Smooth muscle cell (in vitro differentiated cells): ENCODE data around the gene NME9. TPM values are rescaled to one million over a fixed set of nuclear protein-coding genes. Genes with fewer than 3 reads are reported as not detected.
A peak's percentile ranks its signal among the peaks of the same experiment; 100 is the strongest.

Source experiments
- DNase-seq: peaks from one replicate; lab custom pipeline; 2025; ENCODE audit not compliant: unreplicated experiment; lab: John Stamatoyannopoulos, UW
- H2AFZ ChIP-seq: fragments of 200-600 bp; sonication (generic); 2 replicates; pipeline ENCODE4 v1.6.0; 2016; ENCODE audit warnings: antibody characterized with exemption, low read depth, mild to moderate bottlenecking
- H3F3A ChIP-seq: fragments of 200-600 bp; sonication (generic); 2 replicates; pipeline ENCODE4 v1.6.0; 2017; ENCODE audit warnings: antibody characterized with exemption, low read depth
- H3K27ac ChIP-seq: fragments of 200-600 bp; sonication (generic); 2 replicates; pipeline ENCODE4 v1.5.1; 2016; ENCODE audit warnings: low read depth, mild to moderate bottlenecking
- H3K27me3 ChIP-seq: fragments of 200-600 bp; sonication (generic); 2 replicates; pipeline ENCODE4 v1.6.1; 2016; ENCODE audit warnings: low read depth, mild to moderate bottlenecking
- H3K36me3 ChIP-seq: fragments of 200-600 bp; sonication (generic); 2 replicates; pipeline ENCODE4 v1.5.1; 2016; ENCODE audit warnings: low read depth
- H3K4me1 ChIP-seq: fragments of 200-600 bp; sonication (generic); 2 replicates; pipeline ENCODE4 v1.5.1; 2016; ENCODE audit warnings: low read depth
- H3K4me2 ChIP-seq: fragments of 200-600 bp; sonication (generic); 2 replicates; pipeline ENCODE4 v1.6.0; 2016; ENCODE audit warnings: mild to moderate bottlenecking
- H3K4me3 ChIP-seq: fragments of 200-600 bp; sonication (generic); 2 replicates; pipeline ENCODE4 v1.5.1; 2016; ENCODE audit warnings: mild to moderate bottlenecking
- H3K79me2 ChIP-seq: fragments of 200-600 bp; sonication (generic); 2 replicates; pipeline ENCODE4 v1.6.0; 2016; ENCODE audit warnings: low read depth, mild to moderate bottlenecking
- H3K9ac ChIP-seq: fragments of 200-600 bp; sonication (generic); 2 replicates; pipeline ENCODE4 v1.6.0; 2016; ENCODE audit warnings: low read depth
- H3K9me3 ChIP-seq: fragments of 200-600 bp; sonication (generic); replicated peaks from 2 replicates; pipeline ENCODE4 v1.5.1; 2016; ENCODE audit warnings: low read depth
- H4K20me1 ChIP-seq: fragments of 200-600 bp; sonication (generic); 2 replicates; pipeline ENCODE4 v1.6.0; 2016; ENCODE audit warnings: low read depth
- CTCF ChIP-seq: fragments of 200-600 bp; sonication (generic); IDR thresholded peaks from 2 replicates; pipeline ENCODE4 v1.5.1; 2017; ENCODE audit warnings: borderline replicate concordance, mild to moderate bottlenecking, antibody characterized with exemption; ENCODE audit not compliant: insufficient read depth, poor library complexity, severe bottlenecking
- WGBS: methylation state at CpG from one replicate; pipeline ENCODE4 v1.1.7; 2016; ENCODE audit warnings: low lambda C conversion rate; 5-methylcytosine and 5-hydroxymethylcytosine counted together
- polyA plus RNA-seq: library from polyadenylated mRNA; unstranded; fragments of >200 nt; fragmentation: Nextera tagmentation; extraction: Ambion mirVana; gene quantifications from 2 replicates; pipeline ENCODE4 v1.2.1, GENCODE V29; 2016
- total RNA-seq: library from RNA; depleted of rRNA; stranded (reverse); fragments of >200 nt; gene quantifications from 2 replicates; pipeline ENCODE4 v1.2.3, GENCODE V29; 2014

NME9 gene
- total and polyA plus RNA-seq, 2 experiments from 2014 or later: not detected

- peak overlapping the region; percentile 22 for H3K27ac ChIP-seq
Measured at GRCh38 chr3:138281561-138281960, 48.1 kb downstream of the NME9 start.

GRCh38 chr3:138271189-138271794 lies 58.4 kb downstream of the NME9 start:
- Histone ChIP-seq H3K27me3 (no peaks in the 10 kb centered on the region), H3K4me1 (no peaks in the 10 kb centered on the region), H3K9me3 (no peaks in the 10 kb centered on the region), H3K79me2 (no peaks in the 10 kb centered on the region), H3K4me2 (no peak overlapping the region), H4K20me1 (no peaks in the 10 kb centered on the region), H3K36me3 (peaks cover 10% of the 10 kb centered on the region), H3K4me3 (no peak overlapping the region), H3K27ac (no peak overlapping the region), H2AFZ (no peak overlapping the region), H3F3A (no peaks in the 10 kb centered on the region), H3K9ac (no peak overlapping the region)
- TF ChIP-seq CTCF: no peak
- WGBS: 98% methylated on average over 2 of the region's 2 CpGs
- no peak for DNase-seq

More at GRCh38 chr3:138281561-138281960, 48.1 kb downstream of the NME9 start:
- no peak overlapping the region for H3K9ac ChIP-seq
- H3K9me3 ChIP-seq: no peaks in the 10 kb centered on the region
- TF ChIP-seq CTCF: no peak
- no peaks in the 10 kb centered on the region for H3F3A ChIP-seq
- H3K4me1 ChIP-seq: no peaks in the 10 kb centered on the region
- no peaks in the 10 kb centered on the region for H3K36me3 ChIP-seq
- no peak overlapping the region for H3K4me2 ChIP-seq
- DNase-seq: no peak
- H2AFZ ChIP-seq: no peak overlapping the region
- no peak overlapping the region for H3K4me3 ChIP-seq
- no peaks in the 10 kb centered on the region for H3K79me2 ChIP-seq
- no peaks in the 10 kb centered on the region for H3K27me3 ChIP-seq
- 94% methylated on average over 3 of the region's 3 CpGs for WGBS
- H4K20me1 ChIP-seq: no peaks in the 10 kb centered on the region

- Histone ChIP-seq H3K79me2 (no peaks in the 10 kb centered on the region), H3K4me2 (no peak overlapping the region), H3K27ac (no peak overlapping the region), H3K27me3 (no peaks in the 10 kb centered on the region), H3K4me1 (no peaks in the 10 kb centered on the region), H3K4me3 (no peak overlapping the region), H4K20me1 (no peaks in the 10 kb centered on the region), H3K36me3 (peaks cover 7% of the 10 kb centered on the region), H3F3A (no peaks in the 10 kb centered on the region), H2AFZ (no peak overlapping the region), H3K9me3 (no peaks in the 10 kb centered on the region), H3K9ac (no peak overlapping the region)
- DNase-seq: no peak
- TF ChIP-seq CTCF: no peak
- WGBS: 98% methylated on average over 2 of the region's 2 CpGs
Measured at GRCh38 chr3:138270245-138270644, 59.4 kb downstream of the NME9 start.

GRCh38 chr3:138267083-138267482 lies 62.6 kb downstream of the NME9 start:
- Histone ChIP-seq H3K9me3 (no peaks in the 10 kb centered on the region), H3K4me2 (no peak overlapping the region), H2AFZ (no peak overlapping the region), H3K36me3 (no peaks in the 10 kb centered on the region), H3F3A (no peaks in the 10 kb centered on the region), H3K4me3 (no peak overlapping the region), H3K79me2 (no peaks in the 10 kb centered on the region), H4K20me1 (no peaks in the 10 kb centered on the region), H3K9ac (no peak overlapping the region), H3K27me3 (no peaks in the 10 kb centered on the region), H3K4me1 (no peaks in the 10 kb centered on the region), H3K27ac (no peak overlapping the region)
- 98% methylated on average over 3 of the region's 3 CpGs for WGBS
- TF ChIP-seq CTCF: no peak
- no peak for DNase-seq
